AG04450 (cell line): ENCODE data around the gene GNAI1. TPM values are rescaled to one million over a fixed set of nuclear protein-coding genes. Genes with fewer than 3 reads are reported as not detected.

Source experiments
- CTCF ChIA-PET: fragments of 300-600, 350-600 bp; formaldehyde crosslinking; extraction: SDS; loops from one replicate; lab custom pipeline; 2022; ENCODE audit warnings: antibody characterized with exemption, inconsistent platforms; lab: Charles Lee
- POLR2A ChIA-PET: fragments of 350-600 bp; formaldehyde crosslinking; extraction: SDS; loops from one replicate; lab custom pipeline; 2021; ENCODE audit warnings: antibody characterized with exemption, inconsistent platforms; lab: Yijun Ruan, JAX
- DNase-seq: peaks from one replicate; pipeline ENCODE4 v3.0.0-alpha.2; 2011; ENCODE audit warnings: low read depth, low spot score
- H3K27ac ChIP-seq: one replicate; pipeline ENCODE4 v1.5.1; 2012; ENCODE audit warnings: low read depth, low read length, control low read depth
- H3K27me3 ChIP-seq: one replicate; pipeline ENCODE4 v1.6.0; 2012; ENCODE audit warnings: low read length; ENCODE audit not compliant: control insufficient read depth, insufficient read depth
- H3K4me3 ChIP-seq: 2 replicates; pipeline ENCODE4 v1.5.1; 2011; ENCODE audit warnings: mild to moderate bottlenecking, low read depth, low read length, control low read depth
- H3K9me3 ChIP-seq: 2 replicates; pipeline ENCODE4 v1.5.1; 2012; ENCODE audit warnings: low read length; ENCODE audit not compliant: control insufficient read depth, insufficient read depth
- CTCF ChIP-seq: IDR thresholded peaks from 2 replicates; pipeline ENCODE4 v1.5.1; 2011; ENCODE audit warnings: low read depth, low read length, control low read depth, inconsistent platforms
- polyA plus RNA-seq: library from polyadenylated mRNA; depleted of rRNA; stranded (reverse); fragments of >200 nt; gene quantifications from 2 replicates; pipeline ENCODE4 v1.2.3, GENCODE V29; 2011

GNAI1 gene
- polyA plus RNA-seq, 1 experiment: 56.2 TPM

- Histone ChIP-seq H3K9me3 (no peaks in the 10 kb centered on the region; the same call in 1 of the 2 replicates), H3K27ac (no peak overlapping the region), H3K27me3 (no peaks in the 10 kb centered on the region), H3K4me3 (no peak overlapping the region)
- DNase-seq: no peak
- no peak for TF ChIP-seq CTCF
- POLR2A ChIA-PET: no interaction called here
- CTCF ChIA-PET: no interaction called here
Measured at GRCh38 chr7:80140388-80140787, 5.8 kb downstream of the GNAI1 start.

GRCh38 chr7:80141376-80141775, 6.7 kb downstream of the GNAI1 start:
- H3K4me3 ChIP-seq: no peak overlapping the region
- TF ChIP-seq CTCF: no peak
- H3K9me3 ChIP-seq: no peaks in the 10 kb centered on the region; the same call in 1 of the 2 replicates
- no peak for DNase-seq
- CTCF ChIA-PET: interaction anchor here (0.6 kb wide), 1 partner anchor 81 kb away, joined by 8 read pairs; no protein-coding TSS in a partner anchor
- no peak overlapping the region for H3K27ac ChIP-seq
- no peaks in the 10 kb centered on the region for H3K27me3 ChIP-seq
- POLR2A ChIA-PET: no interaction called here

- TF ChIP-seq CTCF: no peak
- H3K27me3 ChIP-seq: no peaks in the 10 kb centered on the region
- DNase-seq: no peak
- POLR2A ChIA-PET: no interaction called here
- CTCF ChIA-PET: no interaction called here
- no peak overlapping the region for H3K27ac ChIP-seq
- no peaks in the 10 kb centered on the region; the same call in 1 of the 2 replicates for H3K9me3 ChIP-seq
- H3K4me3 ChIP-seq: no peak overlapping the region
Measured at GRCh38 chr7:80142853-80143580, 8.4 kb downstream of the GNAI1 start.

- H3K27me3 ChIP-seq: no peaks in the 10 kb centered on the region
- H3K4me3 ChIP-seq: no peak overlapping the region; the same call in 1 of the 2 replicates
- CTCF ChIA-PET: interaction anchor here (1.4 to 2.5 kb wide), 3 partner anchors 11 to 247 kb away, joined by 4 to 14 read pairs (median 12); partner anchors contain the start of gene GNAI1
- peak overlapping the region; percentile 59 for H3K27ac ChIP-seq
- POLR2A ChIA-PET: interaction anchor here (1.1 kb wide), 1 partner anchor 12 kb away, joined by 4 read pairs; the partner anchor contains the start of gene GNAI1
- H3K9me3 ChIP-seq: no peaks in the 10 kb centered on the region
- peak; percentile 78 for DNase-seq
- no peak for TF ChIP-seq CTCF
Measured at GRCh38 chr7:80145780-80146422, 11.3 kb downstream of the GNAI1 start.
